Activated T-helper 1 cell treated with anti-CD3 and anti-CD28 coated beads, Interleukin-12 subunit alpha, Interleukin-12 subunit beta, Interleukin-2, Interleukin-4 antibody, amounts not matched to agents 30 ng/mL and 10 ng/mL and 1 ng/mL, durations not matched to agents 14 hours and 24 hours and 36 hours (primary cell): Measurements from ENCODE around the gene PIAS3. TPM values are rescaled to one million over a fixed set of nuclear protein-coding genes. Genes with fewer than 3 reads are reported as not detected.
A peak's percentile ranks its signal among the peaks of the same experiment; 100 is the strongest.

Experiments
- DNase-seq: peaks from one replicate; pipeline ENCODE4 v3.0.0; 2021; ENCODE audit warnings: low spot score
- H3K27ac Mint-ChIP-seq: one replicate; pipeline ENCODE4 v1.8.0; 2021; ENCODE audit warnings: mild to moderate bottlenecking, mixed read lengths
- H3K27me3 Mint-ChIP-seq: one replicate; pipeline ENCODE4 v1.8.0; 2022; ENCODE audit warnings: mild to moderate bottlenecking, moderate library complexity, mixed read lengths; ENCODE audit not compliant: insufficient read depth
- H3K36me3 Mint-ChIP-seq: one replicate; pipeline ENCODE4 v1.8.0; 2021; ENCODE audit warnings: low read depth, mixed read lengths
- H3K4me1 Mint-ChIP-seq: one replicate; pipeline ENCODE4 v1.8.0; 2021; ENCODE audit warnings: low read depth, mixed read lengths
- H3K4me3 Mint-ChIP-seq: one replicate; pipeline ENCODE4 v1.8.0; 2021; ENCODE audit warnings: mild to moderate bottlenecking, moderate library complexity, mixed read lengths
- H3K9me3 Mint-ChIP-seq: one replicate; pipeline ENCODE4 v1.8.0; 2021; ENCODE audit warnings: mixed read lengths
- intact Hi-C: fragments of 100-400 bp; cut with micrococcal nuclease; formaldehyde crosslinking; loops from one replicate; pipeline ENCODE4 v1.15.1; 2024
- total RNA-seq: library from RNA; stranded (reverse); gene quantifications from 2 replicates; pipeline ENCODE4 v1.2.3, GENCODE V29; 2022

The PIAS3 gene
- total RNA-seq, result 16.9 and 17.0 TPM in 2 replicates

GRCh38 chr1:145858901-145859490 lies at the start of gene PIAS3:
TSS of gene PIAS3 (minus strand) at chr1:145859081. CDS start at chr1:145858990, 91 bp downstream.
- Mint-ChIP-seq H3K27me3 (peaks cover 7% of the 10 kb centered on the region), H3K4me3 (peak within 1 kb of the TSS; percentile 94), H3K27ac (peak within 1 kb of the TSS; percentile 93), H3K4me1 (peaks cover 20% of the 10 kb centered on the region), H3K9me3 (no peaks in the 10 kb centered on the region), H3K36me3 (peaks cover 15% of the 10 kb centered on the region)
- peak; percentile 88 for DNase-seq
- intact Hi-C loops, result loop anchor here (1.0 kb wide), 4 partner anchors 26 to 105 kb away; partner anchors contain the start of genes ANKRD34A, ANKRD35, PEX11B and POLR3GL

GRCh38 chr1:145908653-145909052 lies 49.8 kb upstream of the PIAS3 start:
- Mint-ChIP-seq H3K4me3 (no peak overlapping the region), H3K27ac (no peak overlapping the region), H3K27me3 (no peaks in the 10 kb centered on the region), H3K9me3 (no peaks in the 10 kb centered on the region), H3K36me3 (peaks cover 13% of the 10 kb centered on the region), H3K4me1 (peaks cover 5% of the 10 kb centered on the region)
- intact Hi-C loops, result no loop called here
- DNase-seq, result no peak

GRCh38 chr1:145906954-145907753 lies 48.3 kb upstream of the PIAS3 start:
- no peak for DNase-seq
- peaks cover 13% of the 10 kb centered on the region for H3K36me3 Mint-ChIP-seq
- no peak overlapping the region for H3K4me3 Mint-ChIP-seq
- H3K27ac Mint-ChIP-seq, result no peak overlapping the region
- no peaks in the 10 kb centered on the region for H3K27me3 Mint-ChIP-seq
- no peaks in the 10 kb centered on the region for H3K9me3 Mint-ChIP-seq
- peaks cover 5% of the 10 kb centered on the region for H3K4me1 Mint-ChIP-seq
- intact Hi-C loops, result no loop called here

GRCh38 chr1:145901312-145902021 lies 42.6 kb upstream of the PIAS3 start:
- Mint-ChIP-seq H3K27me3 (peaks cover 3% of the 10 kb centered on the region), H3K4me1 (no peaks in the 10 kb centered on the region), H3K4me3 (no peak overlapping the region), H3K36me3 (no peaks in the 10 kb centered on the region), H3K27ac (no peak overlapping the region), H3K9me3 (no peaks in the 10 kb centered on the region)
- DNase-seq, result no peak
- intact Hi-C loops, result no loop called here

- intact Hi-C loops, result no loop called here
- H3K36me3 Mint-ChIP-seq, result no peaks in the 10 kb centered on the region
- no peaks in the 10 kb centered on the region for H3K4me1 Mint-ChIP-seq
- no peak for DNase-seq
- no peak overlapping the region for H3K27ac Mint-ChIP-seq
- H3K27me3 Mint-ChIP-seq, result peaks cover 4% of the 10 kb centered on the region
- no peak overlapping the region for H3K4me3 Mint-ChIP-seq
- H3K9me3 Mint-ChIP-seq, result no peaks in the 10 kb centered on the region
Measured at GRCh38 chr1:145898756-145899155, 39.9 kb upstream of the PIAS3 start.

GRCh38 chr1:145897969-145898368 lies 39.1 kb upstream of the PIAS3 start:
- no peaks in the 10 kb centered on the region for H3K4me1 Mint-ChIP-seq
- intact Hi-C loops, result no loop called here
- no peak overlapping the region for H3K4me3 Mint-ChIP-seq
- no peaks in the 10 kb centered on the region for H3K36me3 Mint-ChIP-seq
- no peak for DNase-seq
- H3K27ac Mint-ChIP-seq, result no peak overlapping the region
- H3K27me3 Mint-ChIP-seq, result peaks cover 8% of the 10 kb centered on the region
- no peaks in the 10 kb centered on the region for H3K9me3 Mint-ChIP-seq

- DNase-seq, result no peak
- intact Hi-C loops, result no loop called here
- H3K4me1 Mint-ChIP-seq, result no peaks in the 10 kb centered on the region
- no peak overlapping the region for H3K4me3 Mint-ChIP-seq
- H3K27ac Mint-ChIP-seq, result no peak overlapping the region
- peaks cover 5% of the 10 kb centered on the region for H3K27me3 Mint-ChIP-seq
- H3K36me3 Mint-ChIP-seq, result no peaks in the 10 kb centered on the region
- H3K9me3 Mint-ChIP-seq, result no peaks in the 10 kb centered on the region
Measured at GRCh38 chr1:145895471-145895870, 36.6 kb upstream of the PIAS3 start.

GRCh38 chr1:145893306-145894055 lies 34.6 kb upstream of the PIAS3 start:
- no peaks in the 10 kb centered on the region for H3K4me1 Mint-ChIP-seq
- peaks cover 6% of the 10 kb centered on the region for H3K27me3 Mint-ChIP-seq
- no peak for DNase-seq
- intact Hi-C loops, result no loop called here
- H3K9me3 Mint-ChIP-seq, result no peaks in the 10 kb centered on the region
- no peaks in the 10 kb centered on the region for H3K36me3 Mint-ChIP-seq
- no peak overlapping the region for H3K27ac Mint-ChIP-seq
- H3K4me3 Mint-ChIP-seq, result no peak overlapping the region

- DNase-seq, result no peak
- H3K36me3 Mint-ChIP-seq, result no peaks in the 10 kb centered on the region
- no peak overlapping the region for H3K4me3 Mint-ChIP-seq
- peaks cover 7% of the 10 kb centered on the region for H3K27me3 Mint-ChIP-seq
- no peak overlapping the region for H3K27ac Mint-ChIP-seq
- no peaks in the 10 kb centered on the region for H3K4me1 Mint-ChIP-seq
- intact Hi-C loops, result loop anchor here (1.0 kb wide), 3 partner anchors 8 to 120 kb away; partner anchors contain the start of gene ITGA10
- no peaks in the 10 kb centered on the region for H3K9me3 Mint-ChIP-seq
Measured at GRCh38 chr1:145892486-145893087, 33.7 kb upstream of the PIAS3 start.

GRCh38 chr1:145891587-145892485 lies 33.0 kb upstream of the PIAS3 start:
- Mint-ChIP-seq H3K4me1 (peaks cover 2% of the 10 kb centered on the region), H3K27ac (no peak overlapping the region), H3K9me3 (no peaks in the 10 kb centered on the region), H3K36me3 (no peaks in the 10 kb centered on the region), H3K4me3 (no peak overlapping the region), H3K27me3 (peaks cover 8% of the 10 kb centered on the region)
- peak; percentile 37 for DNase-seq
- intact Hi-C loops, result loop anchor here (1.0 kb wide), 3 partner anchors 8 to 120 kb away; partner anchors contain the start of gene ITGA10

- Mint-ChIP-seq H3K27ac (no peak overlapping the region), H3K4me1 (peaks cover 9% of the 10 kb centered on the region), H3K9me3 (no peaks in the 10 kb centered on the region), H3K36me3 (no peaks in the 10 kb centered on the region), H3K4me3 (no peak overlapping the region), H3K27me3 (peaks cover 8% of the 10 kb centered on the region)
- intact Hi-C loops, result no loop called here
- DNase-seq, result no peak
Measured at GRCh38 chr1:145891143-145891542, 32.3 kb upstream of the PIAS3 start.
